IMR-90 (cell line): ENCODE results near the gene C10orf71. TPM values are rescaled to one million over a fixed set of nuclear protein-coding genes. Genes with fewer than 3 reads are reported as not detected.

Source experiments
- ATAC-seq: fragments of 200-7000 bp; cut with Tn5 transposase; 2 replicates; pipeline ENCODE4 v1.9.1; 2020; ENCODE audit warnings: low read depth, mild to moderate bottlenecking, moderate library complexity
- BruUV-seq: library from RNA; stranded (reverse); fragments of 400-500 nt; replicated peaks from 2 replicates; lab custom pipeline; 2021; lab: Mats Ljungman, UMichigan
- CTCF ChIA-PET: fragments of 300-600 bp; formaldehyde crosslinking; extraction: SDS; loops from one replicate; lab custom pipeline; 2021; ENCODE audit warnings: antibody characterized with exemption; lab: Yijun Ruan, JAX
- POLR2A ChIA-PET: fragments of 300-600 bp; sonication (Branson Sonifier 250); formaldehyde crosslinking; loops from one replicate; lab custom pipeline; 2022; ENCODE audit warnings: antibody characterized with exemption; ENCODE audit not compliant: unreplicated experiment; lab: Charles Lee
- DNase-seq: peaks from one replicate; pipeline ENCODE4 v3.0.0; 2013
- H2AFZ ChIP-seq: replicated peaks from 2 replicates; pipeline ENCODE3; 2013; ENCODE audit warnings: low read length, mild to moderate bottlenecking; ENCODE audit not compliant: poor library complexity
- H2AK5ac ChIP-seq: 2 replicates; pipeline ENCODE4 v1.6.1; 2013; ENCODE audit warnings: low read depth, low read length, inconsistent platforms
- H2AK9ac ChIP-seq: replicated peaks from 2 replicates; pipeline ENCODE3; 2013; ENCODE audit warnings: mild to moderate bottlenecking, low read depth, low read length, moderate library complexity; ENCODE audit not compliant: poor library complexity
- H2BK120ac ChIP-seq: 2 replicates; pipeline ENCODE4 v1.6.1; 2013; ENCODE audit warnings: low read depth, low read length, inconsistent platforms
- H2BK15ac ChIP-seq: 3 replicates; pipeline ENCODE4 v1.6.1; 2013; ENCODE audit warnings: low read depth, low read length, inconsistent platforms
- H2BK20ac ChIP-seq: 2 replicates; pipeline ENCODE4 v1.6.1; 2013; ENCODE audit warnings: low read depth, mild to moderate bottlenecking, inconsistent platforms, low read length, moderate library complexity
- H2BK5ac ChIP-seq: 2 replicates; pipeline ENCODE4 v1.6.1; 2013; ENCODE audit warnings: mild to moderate bottlenecking, low read depth, low read length, inconsistent platforms; ENCODE audit not compliant: poor library complexity, severe bottlenecking
- H3K14ac ChIP-seq: replicated peaks from 2 replicates; pipeline ENCODE4 v1.6.1; 2013; ENCODE audit warnings: low read depth, low read length, inconsistent platforms
- H3K18ac ChIP-seq: 2 replicates; pipeline ENCODE4 v1.6.1; 2013; ENCODE audit warnings: low read depth, low read length, control low read depth
- H3K23ac ChIP-seq: 2 replicates; pipeline ENCODE4 v1.6.1; 2013; ENCODE audit warnings: low read depth, low read length, inconsistent platforms
- H3K27ac ChIP-seq: 2 replicates; pipeline ENCODE4 v1.5.1; 2013; ENCODE audit warnings: mild to moderate bottlenecking, control low read depth, low read length; ENCODE audit not compliant: insufficient read depth
- H3K27me3 ChIP-seq: 2 replicates; pipeline ENCODE4 v1.6.1; 2013; ENCODE audit warnings: low read length; ENCODE audit not compliant: control insufficient read depth, insufficient read depth
- H3K36me3 ChIP-seq: 2 replicates; pipeline ENCODE4 v1.6.1; 2013; ENCODE audit warnings: low read length, mixed read lengths; ENCODE audit not compliant: control insufficient read depth, insufficient read depth
- H3K4ac ChIP-seq: 2 replicates; pipeline ENCODE4 v1.6.1; 2013; ENCODE audit warnings: low read depth, low read length, inconsistent platforms
- H3K4me1 ChIP-seq: 2 replicates; pipeline ENCODE4 v1.6.1; 2013; ENCODE audit warnings: low read length, mixed read lengths; ENCODE audit not compliant: control insufficient read depth, insufficient read depth
- H3K4me2 ChIP-seq: 2 replicates; pipeline ENCODE4 v1.6.1; 2013; ENCODE audit warnings: low read depth, mild to moderate bottlenecking, control low read depth, low read length, moderate library complexity
- H3K4me3 ChIP-seq: 2 replicates; pipeline ENCODE4 v1.5.1; 2013; ENCODE audit warnings: low read depth, mild to moderate bottlenecking, control low read depth, low read length, moderate library complexity; ENCODE audit not compliant: insufficient read depth
- H3K56ac ChIP-seq: 2 replicates; pipeline ENCODE4 v1.6.1; 2013; ENCODE audit warnings: low read length, inconsistent platforms; ENCODE audit not compliant: insufficient read depth; ENCODE audit errors: extremely low read depth
- H3K79me1 ChIP-seq, 2 experiments: 2 replicates each; pipeline ENCODE4 v1.6.1; 2013; ENCODE audit warnings: low read length in 2 of 2, inconsistent platforms in 1 of 2, low read depth in 1 of 2
- H3K9ac ChIP-seq: 2 replicates; pipeline ENCODE4 v1.6.1; 2013; ENCODE audit warnings: low read depth, low read length, control low read depth
- H3K9me1 ChIP-seq: 2 replicates; pipeline ENCODE4 v1.6.1; 2013; ENCODE audit warnings: low read length, inconsistent platforms; ENCODE audit not compliant: insufficient read depth
- H3K9me3 ChIP-seq: 2 replicates; pipeline ENCODE4 v1.6.1; 2013; ENCODE audit warnings: low read length; ENCODE audit not compliant: control insufficient read depth, insufficient read depth
- H4K20me1 ChIP-seq: 2 replicates; pipeline ENCODE4 v1.6.1; 2013; ENCODE audit warnings: low read length, inconsistent platforms; ENCODE audit not compliant: insufficient read depth
- H4K5ac ChIP-seq: 2 replicates; pipeline ENCODE4 v1.6.1; 2013; ENCODE audit warnings: mild to moderate bottlenecking, low read depth, low read length, control low read depth
- H4K8ac ChIP-seq, 2 experiments: 2 replicates each; pipeline ENCODE4 v1.6.1; 2013; ENCODE audit warnings: low read depth in 2 of 2, low read length in 2 of 2, control low read depth in 1 of 2, inconsistent platforms in 1 of 2
- H4K91ac ChIP-seq: 2 replicates; pipeline ENCODE4 v1.6.1; 2013; ENCODE audit warnings: low read depth, low read length, inconsistent platforms; ENCODE audit not compliant: insufficient read depth
- MAFK ChIP-seq: IDR thresholded peaks from 2 replicates; pipeline ENCODE4 v1.6.1; 2012; ENCODE audit warnings: low read depth, low read length, improper control_type of control experiment
- NFE2L2 ChIP-seq: fragments of 150-350 bp; IDR thresholded peaks from 2 replicates; pipeline ENCODE4 v1.6.1; 2016; ENCODE audit warnings: low read depth, mild to moderate bottlenecking, low read length
- RFX5 ChIP-seq: IDR thresholded peaks from 2 replicates; pipeline ENCODE4 v1.8.0; 2012; ENCODE audit warnings: low read depth, mild to moderate bottlenecking, low read length, moderate library complexity
- WGBS, 2 experiments: methylation state at CpG; one replicate each; pipeline versions ENCODE4 v1.1.5 to v1.1.7; 2013; ENCODE audit warnings: missing lambda C conversion rate in 2 of 2; ENCODE audit not compliant: insufficient read length in 1 of 2; ENCODE audit errors: extremely low coverage in 2 of 2; 5-methylcytosine and 5-hydroxymethylcytosine counted together
- dilution Hi-C: fragments of 300-500 bp; cut with HindIII; formaldehyde crosslinking; loops from one replicate; pipeline ENCODE4 v1.14.3; 2018; ENCODE audit warnings: low sequenced_read_pairs; ENCODE audit not compliant: unreplicated experiment
- in situ Hi-C: fragments of 300-500 bp; cut with MboI; formaldehyde crosslinking; loops from 3 replicates; pipeline ENCODE4 v1.14.3; 2019; ENCODE audit warnings: low sequenced_read_pairs, inconsistent platforms, mixed read lengths
- intact Hi-C: fragments of 100-400 bp; cut with micrococcal nuclease; formaldehyde crosslinking; loops from 2 replicates; pipeline ENCODE4 v1.10.0; 2022
- polyA plus RNA-seq, 3 experiments: library from polyadenylated mRNA; depleted of rRNA; stranded (reverse); fragments of >200 nt; gene quantifications; 2 replicates each; pipeline ENCODE4 v1.2.3, GENCODE V29; 2012; ENCODE audit warnings: low replicate concordance in 1 of 3
- total RNA-seq: library from RNA; depleted of rRNA; stranded (reverse); fragments of >200 nt; gene quantifications from 2 replicates; pipeline ENCODE4 v1.2.3, GENCODE V29; 2012
- TF ChIP-seq, protein P1 (sequence below): fragments of 150-350 bp; IDR thresholded peaks from 2 replicates; pipeline ENCODE4 v1.6.1; 2016; ENCODE audit warnings: low read depth, mild to moderate bottlenecking, low read length, moderate library complexity, borderline replicate concordance

The C10orf71 gene
- total and polyA plus RNA-seq, 2 of the 4 experiments (the other 2 are of a cell fraction): not detected

DNA sequence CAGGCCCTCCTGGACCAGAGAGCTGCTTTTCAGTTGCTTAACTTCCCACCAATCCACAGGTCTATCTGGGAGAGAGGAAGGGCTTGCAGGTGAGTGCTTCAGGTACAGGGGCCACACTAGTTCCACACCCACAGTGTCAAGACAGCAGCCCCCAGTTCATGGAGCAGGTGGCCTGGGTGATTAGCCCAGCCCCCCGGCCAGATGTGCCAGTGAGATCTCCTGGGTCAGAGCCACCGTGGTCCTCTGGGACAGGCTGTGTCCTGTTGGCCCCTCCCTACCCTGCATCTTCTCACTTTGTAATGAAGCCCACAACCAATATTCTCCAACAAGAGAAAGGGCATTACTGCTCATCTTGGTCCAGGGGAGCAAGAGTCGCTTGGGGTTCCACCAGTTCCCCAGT is 66.3 kb downstream of the C10orf71 start:
- Histone ChIP-seq H3K4me1 (no peaks in the 10 kb centered on the region), H3K79me1 (no peaks in the 10 kb centered on the region), H3K56ac (no peak overlapping the region), H3K14ac (no peak overlapping the region), H4K91ac (no peak overlapping the region), H3K18ac (no peak overlapping the region), H3K27ac (no peak overlapping the region), H3K36me3 (no peaks in the 10 kb centered on the region), H3K9me3 (no peaks in the 10 kb centered on the region), H2BK20ac (no peak overlapping the region), H4K5ac (no peak overlapping the region), H2AK9ac (no peak overlapping the region), H4K20me1 (no peaks in the 10 kb centered on the region), H3K4me2 (no peak overlapping the region), H2BK5ac (no peak overlapping the region), H3K4me3 (no peak overlapping the region), H3K9me1 (no peaks in the 10 kb centered on the region), H3K9ac (no peak overlapping the region), H3K4ac (no peak overlapping the region), H3K23ac (no peak overlapping the region), H3K27me3 (peaks cover 11% of the 10 kb centered on the region), H2BK15ac (no peak overlapping the region), H4K8ac (no peak overlapping the region), H2BK120ac (no peak overlapping the region), H2AFZ (no peak overlapping the region), H2AK5ac (no peak overlapping the region)
- CTCF ChIA-PET: no interaction called here
- dilution Hi-C loops: no loop called here
- POLR2A ChIA-PET: no interaction called here
- in situ Hi-C loops: no loop called here
- intact Hi-C loops: no loop called here
- DNase-seq (no peak), ATAC-seq (no peak)
- WGBS, 2 experiments: no CpG with 5 or more reads among the region's 3 CpGs
- TF ChIP-seq, protein P1, sequence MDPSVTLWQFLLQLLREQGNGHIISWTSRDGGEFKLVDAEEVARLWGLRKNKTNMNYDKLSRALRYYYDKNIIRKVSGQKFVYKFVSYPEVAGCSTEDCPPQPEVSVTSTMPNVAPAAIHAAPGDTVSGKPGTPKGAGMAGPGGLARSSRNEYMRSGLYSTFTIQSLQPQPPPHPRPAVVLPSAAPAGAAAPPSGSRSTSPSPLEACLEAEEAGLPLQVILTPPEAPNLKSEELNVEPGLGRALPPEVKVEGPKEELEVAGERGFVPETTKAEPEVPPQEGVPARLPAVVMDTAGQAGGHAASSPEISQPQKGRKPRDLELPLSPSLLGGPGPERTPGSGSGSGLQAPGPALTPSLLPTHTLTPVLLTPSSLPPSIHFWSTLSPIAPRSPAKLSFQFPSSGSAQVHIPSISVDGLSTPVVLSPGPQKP: no peak
- TF ChIP-seq MAFK: no peak
- TF ChIP-seq NFE2L2: no peak
- TF ChIP-seq RFX5: no peak
- BruUV-seq: no TSS peak
